NCI-H82 treated with DMSO at 0.1 percent for 48 hours (cell line): Measurements from ENCODE around the gene CXCL14.
"Not testable (repeated sequence)": the region's sequence is repeated elsewhere in the genome, so short reads cannot be mapped to it uniquely, and the experiment has no call there.

Source experiments
- DNase-seq: peaks from one replicate; lab custom pipeline; 2025; ENCODE audit not compliant: unreplicated experiment; lab: John Stamatoyannopoulos, UW

The CXCL14 gene

GRCh38 chr5:135545099-135545498 lies 33.7 kb downstream of the CXCL14 start:
- no peak for DNase-seq

GRCh38 chr5:135543485-135544304 lies 35.1 kb downstream of the CXCL14 start:
- peak; percentile 57 for DNase-seq

- no peak for DNase-seq
These were observed 35.7 kb downstream of the CXCL14 start for GRCh38 chr5:135543001-135543484.

GRCh38 chr5:135541807-135542502 lies 36.8 kb downstream of the CXCL14 start:
- no peak for DNase-seq

- DNase-seq: no peak
These were observed 39.3 kb downstream of the CXCL14 start for GRCh38 chr5:135539430-135540005.

GRCh38 chr5:135538261-135538660 lies 40.5 kb downstream of the CXCL14 start:
- DNase-seq: no peak

- no peak for DNase-seq
These were observed 41.0 kb downstream of the CXCL14 start for GRCh38 chr5:135537745-135538144.

- no peak for DNase-seq
These were observed 41.5 kb downstream of the CXCL14 start for GRCh38 chr5:135537271-135537670.

GRCh38 chr5:135535820-135536801 lies 42.7 kb downstream of the CXCL14 start, which contains the start of gene NEUROG1:
TSS of gene NEUROG1 (minus strand) at chr5:135535964. CDS start at chr5:135535690, 274 bp downstream.
- DNase-seq: peak; percentile 82

GRCh38 chr5:135535420-135535819 lies 43.4 kb downstream of the CXCL14 start:
- DNase-seq: no peak

- no peak for DNase-seq
These were observed 44.0 kb downstream of the CXCL14 start for GRCh38 chr5:135534609-135535419.

- DNase-seq: peak; percentile 83
These were observed 45.0 kb downstream of the CXCL14 start for GRCh38 chr5:135533794-135534193.

- DNase-seq: peak; percentile 79
These were observed 45.5 kb downstream of the CXCL14 start for GRCh38 chr5:135533334-135533733.

GRCh38 chr5:135529576-135529975 lies 49.2 kb downstream of the CXCL14 start:
- DNase-seq: not testable (repeated sequence)

- DNase-seq: no peak
These were observed 51.9 kb downstream of the CXCL14 start for GRCh38 chr5:135526924-135527323.

GRCh38 chr5:135521964-135522363 lies 56.8 kb downstream of the CXCL14 start:
- no peak for DNase-seq
